C1 segment of cervical spinal cord (tissue), 14 donors: ENCODE data around the gene HPCAL1.

Experiments
- DNase-seq, 14 donors: peaks; one replicate each; lab custom pipeline; 2025; lab: John Stamatoyannopoulos, UW

Gene HPCAL1

DNA sequence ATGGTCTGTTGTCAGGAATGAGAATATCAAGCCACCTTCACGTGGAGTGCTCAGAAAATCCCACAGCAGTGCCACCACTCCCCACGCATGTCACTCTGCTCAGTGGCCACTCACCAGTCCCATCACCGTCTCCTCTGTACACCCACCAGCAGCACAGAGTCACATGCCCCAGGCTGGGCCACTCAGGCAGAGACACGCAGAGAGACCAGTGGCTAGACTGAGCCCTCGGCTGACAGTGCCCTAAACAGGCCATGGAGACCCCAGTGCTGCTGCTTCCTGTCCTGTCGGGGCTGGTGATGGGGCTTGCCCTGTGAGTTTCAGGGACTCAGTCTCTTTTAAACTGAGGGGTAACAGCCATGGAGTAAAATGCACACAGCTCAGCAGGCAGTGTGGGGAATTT lies 119.5 kb downstream of the HPCAL1 start:
- DNase-seq = no peak

- DNase-seq = no peak
These were observed 120.2 kb downstream of the HPCAL1 start for GRCh38 chr2:10422732-10423399.

DNA sequence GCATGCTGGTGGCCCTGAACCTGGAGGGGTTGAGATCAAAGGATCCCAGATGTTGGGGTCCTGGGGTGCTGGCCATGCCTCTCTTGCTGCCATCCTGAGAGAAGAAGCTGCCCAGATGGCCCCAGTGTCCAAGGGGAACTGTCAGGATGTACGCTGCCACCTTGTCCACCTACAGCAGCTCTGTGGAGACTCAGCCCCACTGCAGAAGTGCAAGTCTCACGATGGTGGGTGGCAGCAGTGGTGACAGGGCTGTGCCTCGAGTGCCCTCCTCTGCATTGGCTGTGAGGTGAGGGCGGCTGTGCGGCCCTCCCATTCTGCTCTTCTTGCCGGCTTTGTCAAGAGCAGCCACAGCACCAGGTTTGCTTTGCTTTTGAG lies 120.7 kb downstream of the HPCAL1 start:
- no peak for DNase-seq

GRCh38 chr2:10424051-10424450 lies 121.3 kb downstream of the HPCAL1 start:
- DNase-seq = no peak

DNA sequence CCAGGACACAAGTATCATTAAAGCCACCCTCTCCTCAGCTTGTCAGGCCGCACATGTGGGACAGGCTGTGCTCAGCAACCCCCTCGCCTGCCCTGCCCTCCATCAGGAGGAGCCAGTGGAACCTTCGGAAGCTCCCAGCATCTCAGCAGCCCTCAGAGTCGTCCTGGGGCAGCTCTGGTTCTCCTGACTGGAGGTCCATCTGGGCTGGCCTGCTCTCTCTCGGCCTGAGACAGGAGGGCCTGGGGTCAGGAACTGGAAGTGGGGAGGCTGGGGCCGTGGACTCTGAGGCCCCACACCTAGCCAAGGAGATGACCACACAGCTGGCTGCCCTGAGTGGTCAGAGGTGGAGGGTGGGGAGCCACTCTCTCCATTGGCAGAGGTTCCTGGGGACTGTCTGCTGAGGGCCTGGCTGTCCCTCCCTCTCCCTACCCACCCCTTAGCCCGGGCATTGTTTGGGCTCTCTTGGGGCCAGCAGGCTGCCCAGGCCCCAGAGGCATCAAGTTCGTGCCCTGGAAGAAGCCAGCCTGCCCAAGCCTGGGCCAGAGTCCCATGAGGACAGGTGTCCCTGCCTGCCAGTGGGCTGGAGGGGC lies 122.3 kb downstream of the HPCAL1 start:
- DNase-seq = no peak

- DNase-seq = no peak
These were observed 123.0 kb downstream of the HPCAL1 start for GRCh38 chr2:10425699-10426098.

DNA sequence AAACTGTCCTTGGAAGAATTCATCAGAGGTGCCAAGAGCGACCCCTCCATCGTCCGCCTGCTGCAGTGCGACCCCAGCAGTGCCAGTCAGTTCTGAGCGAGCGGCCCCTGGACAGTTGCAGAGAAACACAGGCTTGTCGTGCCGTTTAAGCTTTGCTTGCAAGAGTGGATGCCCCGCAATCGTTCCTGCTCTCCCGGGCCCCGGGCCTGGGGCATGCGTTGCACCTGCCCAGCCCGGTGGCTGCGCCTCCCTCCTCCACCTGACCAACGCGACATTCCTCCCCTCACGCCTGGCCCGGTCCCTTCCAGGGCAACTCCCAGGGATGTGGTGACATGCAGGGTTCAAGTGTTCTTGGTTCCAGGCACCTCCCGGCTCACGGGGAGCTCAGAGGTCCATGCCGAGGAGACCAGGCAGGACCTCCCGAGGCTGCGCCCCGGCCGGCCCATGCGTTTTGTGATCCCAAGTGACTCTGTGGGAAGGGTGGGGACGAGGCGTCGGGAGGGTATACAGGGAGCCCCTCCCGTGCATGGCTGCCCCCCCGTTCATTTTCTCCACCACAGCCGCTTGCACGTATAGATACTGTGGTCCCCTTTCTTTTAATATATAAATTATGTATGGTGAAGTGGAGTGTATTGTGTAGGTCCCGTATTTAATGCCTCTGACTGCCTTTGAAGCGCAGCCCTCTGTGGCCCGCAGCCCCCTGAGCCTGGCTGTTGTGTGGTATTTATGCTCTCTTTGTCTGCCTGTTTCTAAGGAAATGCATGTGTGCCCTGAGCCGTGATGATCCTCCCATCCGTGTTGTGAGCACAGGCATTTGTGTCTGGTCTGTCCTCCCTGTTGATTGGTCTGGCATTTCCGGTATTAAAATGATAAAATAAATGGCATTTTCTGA lies 124.3 kb downstream of the HPCAL1 start:
- no peak for DNase-seq

- DNase-seq = no peak
These were observed 124.9 kb downstream of the HPCAL1 start for GRCh38 chr2:10427618-10427949.

DNA sequence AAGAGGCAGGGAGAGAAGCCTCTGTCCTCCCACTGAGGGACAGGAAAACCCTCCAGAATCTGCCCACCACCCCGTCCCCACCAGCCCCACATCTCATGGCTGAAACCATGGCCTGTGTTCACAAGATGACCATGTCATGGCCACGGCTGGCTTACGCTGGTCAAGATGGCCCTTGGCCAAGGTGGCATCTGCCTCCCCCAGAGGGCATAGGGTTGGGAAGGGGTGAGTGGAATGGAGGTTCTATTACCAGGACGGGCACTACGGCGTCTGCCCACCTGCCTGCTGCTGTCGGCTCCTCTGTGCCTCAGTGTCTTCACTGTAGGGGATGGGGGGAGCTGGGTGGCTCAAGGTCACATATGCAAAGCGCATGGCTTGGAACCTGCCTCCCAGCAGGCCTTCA lies 125.7 kb downstream of the HPCAL1 start:
- DNase-seq = no peak

DNA sequence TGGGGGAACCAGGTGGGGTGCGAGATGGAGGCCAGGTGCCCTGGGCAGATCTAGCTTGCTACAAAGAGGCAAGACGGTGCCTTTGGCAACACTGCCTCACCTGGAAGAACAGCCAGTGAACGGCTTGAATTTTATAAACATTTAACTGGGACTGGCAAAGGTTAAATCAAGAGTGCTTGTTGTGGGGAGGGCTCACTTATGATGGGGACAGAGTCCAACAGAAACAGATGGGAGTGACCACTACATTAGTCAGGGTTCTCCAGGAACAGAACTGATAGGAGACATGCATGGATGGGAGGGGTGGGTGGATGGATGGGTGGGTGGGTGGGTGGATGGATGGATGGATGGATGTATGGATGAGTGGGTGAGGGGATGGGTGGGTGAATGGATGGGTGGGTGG lies 126.2 kb downstream of the HPCAL1 start:
- no peak for DNase-seq

DNA sequence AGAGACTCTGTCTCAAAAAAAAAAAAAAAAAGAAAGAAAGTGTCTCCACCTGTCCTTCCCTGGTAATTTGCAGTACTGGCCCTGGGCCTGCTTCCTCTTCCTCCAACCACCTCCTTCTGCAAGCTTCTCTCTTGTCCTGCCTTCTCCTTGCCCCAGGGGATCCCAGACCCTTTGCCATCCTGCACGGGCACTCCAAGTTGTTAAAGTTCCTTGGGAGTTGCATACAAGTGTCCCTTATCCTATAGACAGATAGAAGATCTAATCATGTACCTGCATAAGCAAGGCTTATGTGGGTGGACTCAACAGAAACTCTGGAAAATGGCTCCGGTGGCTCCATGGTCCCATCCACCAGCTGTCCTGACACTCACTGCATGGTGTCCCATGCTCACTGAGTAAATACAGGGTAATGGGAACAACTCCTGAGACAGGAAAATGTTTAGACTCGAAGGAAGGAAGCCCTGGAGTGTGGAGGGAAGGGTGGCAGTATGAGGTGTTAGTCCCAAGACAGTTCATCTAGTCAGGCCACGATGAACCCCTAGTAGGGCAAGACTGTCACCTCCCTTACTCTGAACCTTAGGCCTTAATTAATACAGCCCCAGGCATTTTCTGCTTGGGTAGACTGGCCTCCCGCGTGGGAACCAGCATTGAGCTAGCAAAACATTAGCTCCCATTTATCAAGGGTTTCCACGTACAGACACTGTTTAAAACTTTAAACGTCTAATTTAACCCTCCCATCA lies 128.3 kb downstream of the HPCAL1 start:
- no peak for DNase-seq

DNA sequence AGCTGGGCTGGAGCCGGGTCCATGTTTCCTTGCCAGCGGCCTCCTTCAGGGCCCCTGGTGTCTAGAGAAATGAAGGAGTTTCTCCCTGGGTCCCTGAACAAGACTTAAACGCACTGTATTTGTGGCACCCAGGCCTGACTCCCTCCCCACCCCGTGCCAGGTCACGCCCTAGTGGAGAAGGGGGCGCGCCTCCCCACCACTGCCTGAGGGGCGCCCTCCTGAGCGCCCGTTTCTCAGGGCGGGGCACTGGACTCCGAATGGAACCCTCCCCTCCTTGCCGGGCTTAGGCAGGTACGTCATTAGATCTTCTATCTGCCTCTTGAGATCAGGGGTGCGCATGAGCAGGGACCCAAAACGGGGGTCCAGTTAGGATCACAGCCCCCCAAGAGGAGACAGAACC lies 129.1 kb downstream of the HPCAL1 start:
- DNase-seq = no peak

GRCh38 chr2:10432311-10433181 lies 129.8 kb downstream of the HPCAL1 start:
- no peak for DNase-seq

GRCh38 chr2:10433264-10433946 lies 130.7 kb downstream of the HPCAL1 start:
- DNase-seq = no peak

- DNase-seq = no peak
These were observed 131.5 kb downstream of the HPCAL1 start for GRCh38 chr2:10433947-10434885.

GRCh38 chr2:10434886-10435819 lies 132.4 kb downstream of the HPCAL1 start:
- DNase-seq = peak in 12 of 14 donors; percentile 16 to 82 (median 39)

DNA sequence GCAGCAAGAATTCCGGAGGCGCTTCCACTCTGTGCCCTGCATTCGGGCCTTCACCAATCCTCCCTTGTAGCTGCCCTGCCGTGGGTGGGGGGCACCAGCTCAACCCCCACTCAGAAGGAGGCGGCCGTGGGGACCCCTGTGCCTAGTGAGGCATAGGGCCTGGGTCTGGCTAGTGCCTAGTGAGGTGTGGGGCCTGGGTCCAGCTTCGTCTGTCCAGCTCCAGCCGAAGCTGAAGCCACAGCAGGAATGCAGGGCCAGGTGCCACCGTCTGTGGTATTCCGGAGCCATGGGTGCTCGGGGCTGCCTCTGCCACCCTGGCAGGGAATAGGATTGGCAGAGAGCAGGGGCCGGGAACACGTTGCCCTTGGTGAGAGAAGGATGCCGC lies 133.1 kb downstream of the HPCAL1 start:
- DNase-seq = no peak

DNA sequence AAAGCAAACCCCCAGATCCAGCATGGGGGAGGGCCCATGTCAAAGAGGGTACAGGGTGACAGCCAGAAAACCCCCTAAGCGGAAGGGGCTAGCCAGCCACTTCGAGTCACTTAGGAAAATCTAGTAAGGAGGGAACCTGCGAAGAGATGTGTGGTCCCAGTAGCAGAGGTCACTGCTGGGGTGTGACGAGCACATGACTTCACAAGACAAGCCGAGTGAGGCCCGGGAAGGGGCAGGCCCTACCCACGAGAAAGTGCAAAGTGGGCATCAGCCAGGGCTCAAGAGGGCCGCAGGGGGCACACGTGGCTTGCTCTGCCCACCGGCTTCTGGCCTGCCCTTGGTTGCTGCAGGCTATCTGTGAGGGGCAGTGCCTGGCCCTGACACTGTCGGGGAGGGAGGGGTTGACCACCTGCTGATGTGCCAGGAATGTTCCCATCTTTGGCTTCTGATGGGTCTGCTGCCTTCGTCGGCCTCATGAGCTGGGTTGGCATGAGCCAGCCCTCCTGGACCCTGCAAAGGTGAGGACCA lies 133.9 kb downstream of the HPCAL1 start:
- DNase-seq = no peak
